WTC11 (cell line): ENCODE measurements around the gene SH3TC1.

Experiments
- ETV6 ChIP-seq: sonication (generic); formaldehyde crosslinking; IDR thresholded peaks from 2 replicates; pipeline ENCODE4 v1.8.1; 2022; ENCODE audit warnings: mild to moderate bottlenecking, missing genetic modification reagents
- TP53 ChIP-seq: sonication (generic); formaldehyde crosslinking; IDR thresholded peaks from 2 replicates; pipeline ENCODE4 v1.8.1; 2023; ENCODE audit warnings: mild to moderate bottlenecking, missing genetic modification reagents
- ZNF121 ChIP-seq: sonication (generic); formaldehyde crosslinking; IDR thresholded peaks from 2 replicates; pipeline ENCODE4 v1.8.0; 2023; ENCODE audit warnings: missing genetic modification reagents
- ZNF138 ChIP-seq: sonication (generic); formaldehyde crosslinking; conservative IDR thresholded peaks from 2 replicates; pipeline ENCODE4 v1.8.1; 2022; ENCODE audit warnings: mild to moderate bottlenecking, moderate library complexity, missing genetic modification reagents
- TF ChIP-seq, protein P1 (sequence below): sonication (generic); formaldehyde crosslinking; IDR thresholded peaks from 2 replicates; pipeline ENCODE4 v1.8.1; 2022; ENCODE audit warnings: missing genetic modification reagents, borderline replicate concordance
- TF ChIP-seq, protein P2 (sequence below): fragments of 200-600 bp; IDR thresholded peaks from 2 replicates; pipeline ENCODE4 v1.8.0; 2022; ENCODE audit warnings: antibody characterized with exemption
- TF ChIP-seq, protein P3 (sequence below): sonication (generic); formaldehyde crosslinking; IDR thresholded peaks from 2 replicates; pipeline ENCODE4 v1.8.1; 2023; ENCODE audit warnings: mild to moderate bottlenecking, missing genetic modification reagents, moderate library complexity

GRCh38 chr4:8164687-8165086, 34.4 kb upstream of the SH3TC1 start:
- TF ChIP-seq, protein P1, sequence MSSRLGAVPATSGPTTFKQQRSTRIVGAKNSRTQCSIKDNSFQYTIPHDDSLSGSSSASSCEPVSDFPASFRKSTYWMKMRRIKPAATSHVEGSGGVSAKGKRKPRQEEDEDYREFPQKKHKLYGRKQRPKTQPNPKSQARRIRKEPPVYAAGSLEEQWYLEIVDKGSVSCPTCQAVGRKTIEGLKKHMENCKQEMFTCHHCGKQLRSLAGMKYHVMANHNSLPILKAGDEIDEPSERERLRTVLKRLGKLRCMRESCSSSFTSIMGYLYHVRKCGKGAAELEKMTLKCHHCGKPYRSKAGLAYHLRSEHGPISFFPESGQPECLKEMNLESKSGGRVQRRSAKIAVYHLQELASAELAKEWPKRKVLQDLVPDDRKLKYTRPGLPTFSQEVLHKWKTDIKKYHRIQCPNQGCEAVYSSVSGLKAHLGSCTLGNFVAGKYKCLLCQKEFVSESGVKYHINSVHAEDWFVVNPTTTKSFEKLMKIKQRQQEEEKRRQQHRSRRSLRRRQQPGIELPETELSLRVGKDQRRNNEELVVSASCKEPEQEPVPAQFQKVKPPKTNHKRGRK (CRISPR knock-in tag) = no peak
- TF ChIP-seq ZNF138 (CRISPR knock-in tag) = no peak
- TF ChIP-seq ZNF121 (CRISPR knock-in tag) = no peak
- TF ChIP-seq, protein P2, sequence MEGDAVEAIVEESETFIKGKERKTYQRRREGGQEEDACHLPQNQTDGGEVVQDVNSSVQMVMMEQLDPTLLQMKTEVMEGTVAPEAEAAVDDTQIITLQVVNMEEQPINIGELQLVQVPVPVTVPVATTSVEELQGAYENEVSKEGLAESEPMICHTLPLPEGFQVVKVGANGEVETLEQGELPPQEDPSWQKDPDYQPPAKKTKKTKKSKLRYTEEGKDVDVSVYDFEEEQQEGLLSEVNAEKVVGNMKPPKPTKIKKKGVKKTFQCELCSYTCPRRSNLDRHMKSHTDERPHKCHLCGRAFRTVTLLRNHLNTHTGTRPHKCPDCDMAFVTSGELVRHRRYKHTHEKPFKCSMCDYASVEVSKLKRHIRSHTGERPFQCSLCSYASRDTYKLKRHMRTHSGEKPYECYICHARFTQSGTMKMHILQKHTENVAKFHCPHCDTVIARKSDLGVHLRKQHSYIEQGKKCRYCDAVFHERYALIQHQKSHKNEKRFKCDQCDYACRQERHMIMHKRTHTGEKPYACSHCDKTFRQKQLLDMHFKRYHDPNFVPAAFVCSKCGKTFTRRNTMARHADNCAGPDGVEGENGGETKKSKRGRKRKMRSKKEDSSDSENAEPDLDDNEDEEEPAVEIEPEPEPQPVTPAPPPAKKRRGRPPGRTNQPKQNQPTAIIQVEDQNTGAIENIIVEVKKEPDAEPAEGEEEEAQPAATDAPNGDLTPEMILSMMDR = no peak
- TF ChIP-seq, protein P3, sequence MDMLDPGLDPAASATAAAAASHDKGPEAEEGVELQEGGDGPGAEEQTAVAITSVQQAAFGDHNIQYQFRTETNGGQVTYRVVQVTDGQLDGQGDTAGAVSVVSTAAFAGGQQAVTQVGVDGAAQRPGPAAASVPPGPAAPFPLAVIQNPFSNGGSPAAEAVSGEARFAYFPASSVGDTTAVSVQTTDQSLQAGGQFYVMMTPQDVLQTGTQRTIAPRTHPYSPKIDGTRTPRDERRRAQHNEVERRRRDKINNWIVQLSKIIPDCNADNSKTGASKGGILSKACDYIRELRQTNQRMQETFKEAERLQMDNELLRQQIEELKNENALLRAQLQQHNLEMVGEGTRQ = no peak
- no peak for TF ChIP-seq ETV6
- no peak for TF ChIP-seq TP53 (CRISPR knock-in tag)
